DOHH2 (cell line): ENCODE measurements around the gene ABCB11.

Experiments used
- CTCF ChIP-seq: fragments of 200-600 bp; sonication (generic); IDR thresholded peaks from one replicate; pipeline ENCODE4 v1.5.1; 2014; ENCODE audit warnings: antibody characterized with exemption, mild to moderate bottlenecking, low read depth, low read length; ENCODE audit not compliant: poor library complexity, severe bottlenecking
- EZH2phosphoT487 ChIP-seq: fragments of 200-600 bp; sonication (generic); IDR thresholded peaks from 2 replicates; pipeline ENCODE4 v1.6.1; 2017; ENCODE audit warnings: borderline replicate concordance, mild to moderate bottlenecking, antibody characterized with exemption, low read length, moderate library complexity, mixed read lengths

GRCh38 chr2:168974428-168974827 is 56.7 kb downstream of the ABCB11 start:
- TF ChIP-seq CTCF, result no peak
- TF ChIP-seq EZH2phosphoT487, result no peak
